Stromal cell of bone marrow (primary cell): Measurements from ENCODE around the gene RPS5.
A peak's percentile ranks its signal among the peaks of the same experiment; 100 is the strongest.
"Not testable (repeated sequence)": the region's sequence is repeated elsewhere in the genome, so short reads cannot be mapped to it uniquely, and the experiment has no call there.

Experiments
- DNase-seq: peaks from one replicate; pipeline ENCODE4 v3.0.0-alpha.2; 2012; ENCODE audit warnings: low read depth

Gene RPS5

DNA sequence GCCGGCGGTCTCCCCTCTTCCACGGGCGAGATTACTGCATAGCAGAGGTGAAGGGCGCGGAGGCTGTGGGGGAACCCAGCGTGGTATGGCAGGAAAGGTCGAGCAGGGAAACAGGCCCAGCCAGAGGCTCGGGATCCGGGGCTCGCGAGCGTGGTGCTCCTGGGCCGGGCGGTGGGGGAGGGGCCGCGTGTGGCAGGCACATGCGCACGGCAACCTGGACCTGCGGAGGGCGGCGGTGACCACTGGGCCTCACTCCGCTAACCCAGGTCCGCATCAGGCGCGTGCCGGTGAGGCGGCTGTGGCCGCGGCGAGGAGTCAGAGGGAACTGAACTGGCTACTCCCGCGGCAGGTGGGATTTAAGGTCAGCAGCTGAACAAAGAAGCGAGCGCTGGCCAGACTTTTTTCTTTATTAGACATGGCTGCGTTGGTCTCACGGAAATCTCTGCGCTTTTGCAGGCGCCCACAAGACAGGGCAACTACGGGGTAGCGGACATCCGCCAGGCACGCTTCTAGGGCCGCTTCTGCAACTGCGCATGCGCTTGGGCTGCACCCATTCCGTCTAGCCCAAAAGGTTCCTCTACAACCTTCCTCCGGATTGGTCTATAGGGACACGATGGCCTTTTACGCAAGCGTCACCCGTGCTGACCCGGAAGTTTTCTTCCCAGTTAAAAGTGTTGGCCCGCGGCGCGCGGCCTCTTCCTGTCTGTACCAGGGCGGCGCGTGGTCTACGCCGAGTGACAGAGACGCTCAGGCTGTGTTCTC is at the start of gene RPS5:
Gene RPS5, plus strand, starts transcription at position 694 of the 762 bp plus-strand sequence. CDS start 869 bp downstream, outside the sequence.
- DNase-seq, result peak; percentile 96

DNA sequence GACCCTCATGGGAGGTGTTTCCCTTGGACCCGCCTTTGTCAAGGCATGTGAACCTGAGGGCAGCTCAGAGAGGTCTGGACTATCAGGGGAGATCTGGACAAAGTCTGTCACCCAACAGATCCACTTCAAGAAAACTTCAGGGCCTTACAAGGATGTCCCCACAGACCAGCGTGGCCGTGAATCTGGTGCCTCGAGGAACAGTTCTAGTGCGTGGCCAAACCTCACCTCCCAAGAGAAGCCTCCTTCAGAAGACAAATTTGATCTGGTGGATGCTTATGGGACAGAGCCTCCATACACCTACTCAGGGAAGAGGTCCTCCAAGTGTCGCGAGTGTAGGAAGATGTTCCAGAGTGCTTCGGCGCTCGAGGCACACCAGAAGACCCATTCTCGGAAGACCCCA is 48.7 kb upstream of the RPS5 start:
- DNase-seq, result no peak

DNA sequence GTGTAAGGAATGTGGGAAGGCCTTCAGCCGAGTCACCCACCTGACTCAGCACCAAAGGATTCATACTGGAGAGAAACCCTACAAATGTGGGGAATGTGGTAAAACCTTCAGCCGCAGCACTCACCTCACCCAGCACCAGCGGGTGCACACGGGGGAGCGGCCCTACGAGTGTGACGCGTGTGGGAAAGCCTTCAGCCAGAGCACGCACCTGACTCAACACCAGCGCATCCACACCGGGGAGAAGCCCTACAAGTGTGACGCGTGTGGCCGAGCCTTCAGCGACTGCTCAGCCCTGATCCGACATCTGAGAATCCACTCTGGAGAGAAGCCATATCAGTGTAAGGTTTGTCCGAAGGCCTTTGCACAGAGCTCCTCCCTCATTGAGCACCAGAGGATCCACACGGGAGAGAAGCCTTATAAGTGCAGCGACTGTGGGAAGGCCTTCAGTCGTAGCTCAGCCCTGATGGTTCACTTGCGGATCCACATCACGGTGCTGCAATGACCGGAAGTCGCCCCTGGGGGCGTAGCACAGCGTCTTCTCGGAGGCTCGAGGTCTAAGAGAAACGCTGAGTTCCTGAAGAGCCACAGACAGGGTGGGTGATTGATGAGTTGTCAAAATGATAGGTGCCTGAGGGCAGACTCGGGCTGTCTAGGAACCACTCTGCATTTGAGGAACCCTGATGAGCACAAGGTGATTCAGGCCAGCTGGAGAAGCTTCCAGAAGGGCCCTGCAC is 48.1 kb upstream of the RPS5 start:
- DNase-seq, result no peak

DNA sequence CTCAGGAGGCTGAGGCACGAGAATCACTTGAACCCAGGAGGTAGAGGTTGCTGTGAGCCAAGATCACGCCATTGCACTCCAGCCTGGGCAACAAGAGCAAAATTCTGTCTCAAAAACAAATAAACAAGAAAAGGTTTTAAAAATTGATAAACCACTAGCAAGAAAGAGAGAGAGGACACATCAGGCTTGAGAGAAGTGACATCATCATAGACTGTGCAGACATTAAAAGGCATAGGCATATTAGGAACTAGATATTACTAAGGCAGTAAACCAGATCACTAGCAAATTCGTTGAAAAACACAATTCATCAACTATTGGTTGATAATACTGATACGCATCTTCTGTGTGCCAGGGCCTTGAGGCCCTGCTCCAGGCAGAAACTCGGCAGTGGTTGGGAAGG is 41.5 kb upstream of the RPS5 start:
- no peak for DNase-seq

DNA sequence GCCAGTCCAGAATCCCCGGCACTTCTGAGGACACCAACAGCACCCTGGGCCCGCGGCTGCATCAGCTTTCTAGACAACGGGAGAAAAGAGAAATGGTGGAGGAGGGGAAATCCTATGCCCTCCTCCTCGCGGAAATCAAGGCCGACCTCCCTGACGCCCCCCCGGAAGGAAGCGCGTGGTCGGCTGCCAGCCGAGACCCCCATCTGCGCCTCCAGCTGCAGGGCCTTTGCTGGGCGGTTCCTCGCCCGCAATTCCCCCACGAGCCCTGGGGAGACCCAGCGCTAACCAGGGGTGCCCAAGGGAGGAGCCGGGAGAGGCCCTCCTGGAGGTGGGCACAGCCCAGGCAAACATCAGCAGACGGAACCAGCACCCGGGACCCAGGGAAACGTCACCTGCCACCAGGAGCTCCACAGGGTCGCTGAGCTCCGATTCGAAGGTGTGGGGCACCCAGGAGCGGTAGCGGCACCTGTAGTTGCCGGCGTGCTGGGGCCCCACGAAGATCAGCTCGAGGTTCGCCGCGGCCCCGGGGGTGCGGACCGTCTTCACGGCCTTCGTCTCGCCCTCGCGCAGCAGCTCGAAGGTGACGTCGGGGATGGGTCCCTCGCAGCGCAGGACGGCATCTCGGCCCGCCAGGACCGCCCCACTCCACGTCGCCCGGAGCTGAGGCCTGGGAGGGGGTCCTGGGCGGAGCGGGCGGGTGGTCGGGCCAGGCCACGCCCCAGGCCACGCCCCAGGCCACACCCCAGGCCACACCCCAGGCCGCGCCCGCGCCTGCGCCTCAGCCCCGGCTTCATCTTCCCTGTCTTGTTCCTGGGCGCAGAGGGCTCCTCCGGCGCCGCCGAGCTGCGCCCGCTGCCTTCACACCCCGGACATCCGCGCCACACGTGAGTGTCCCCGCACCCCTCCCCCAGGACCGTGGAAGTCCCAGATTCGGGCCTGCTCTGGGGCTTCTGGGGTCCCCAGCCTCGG is 39.8 kb upstream of the RPS5 start:
- DNase-seq, result no peak

DNA sequence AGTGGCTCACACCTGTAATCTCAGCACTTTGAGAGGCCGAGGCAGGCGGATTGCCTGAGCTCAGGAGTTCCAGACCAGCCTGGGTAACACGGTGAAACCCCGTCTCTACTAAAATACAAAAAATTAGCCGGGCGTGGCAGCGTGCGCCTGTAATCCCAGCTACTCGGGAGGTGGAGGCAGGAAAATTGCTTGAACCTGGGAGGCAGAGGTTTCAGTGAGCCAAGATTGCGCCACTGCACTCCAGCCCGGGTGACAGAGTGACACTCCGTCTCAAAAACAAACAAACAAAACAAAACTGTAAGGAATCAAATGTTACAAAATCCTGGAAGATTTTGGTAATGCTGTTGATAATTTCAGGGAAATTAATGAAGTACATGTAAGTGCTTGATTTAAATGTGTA is 39.0 kb upstream of the RPS5 start:
- not testable (repeated sequence) for DNase-seq

DNA sequence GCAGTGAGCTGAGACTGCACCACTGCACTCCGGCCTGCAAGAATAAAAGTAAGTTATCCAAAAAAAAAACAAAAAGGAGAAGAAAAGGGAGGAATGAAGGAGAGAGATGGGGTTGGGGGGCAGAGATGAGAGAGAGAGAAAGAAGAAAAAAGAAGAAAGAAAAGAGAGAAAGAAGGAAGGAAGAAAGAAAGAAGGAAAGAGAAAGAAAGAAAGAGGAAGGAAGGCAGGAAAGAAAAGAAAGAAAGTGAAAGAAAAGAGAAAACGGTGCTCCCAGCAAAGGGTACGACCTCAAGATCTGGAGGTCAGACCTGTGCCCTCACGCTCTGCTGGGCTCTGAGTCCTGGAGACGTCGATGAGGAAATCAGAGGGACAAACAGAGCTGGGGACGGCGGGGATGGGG is 37.5 kb upstream of the RPS5 start:
- DNase-seq, result no peak

DNA sequence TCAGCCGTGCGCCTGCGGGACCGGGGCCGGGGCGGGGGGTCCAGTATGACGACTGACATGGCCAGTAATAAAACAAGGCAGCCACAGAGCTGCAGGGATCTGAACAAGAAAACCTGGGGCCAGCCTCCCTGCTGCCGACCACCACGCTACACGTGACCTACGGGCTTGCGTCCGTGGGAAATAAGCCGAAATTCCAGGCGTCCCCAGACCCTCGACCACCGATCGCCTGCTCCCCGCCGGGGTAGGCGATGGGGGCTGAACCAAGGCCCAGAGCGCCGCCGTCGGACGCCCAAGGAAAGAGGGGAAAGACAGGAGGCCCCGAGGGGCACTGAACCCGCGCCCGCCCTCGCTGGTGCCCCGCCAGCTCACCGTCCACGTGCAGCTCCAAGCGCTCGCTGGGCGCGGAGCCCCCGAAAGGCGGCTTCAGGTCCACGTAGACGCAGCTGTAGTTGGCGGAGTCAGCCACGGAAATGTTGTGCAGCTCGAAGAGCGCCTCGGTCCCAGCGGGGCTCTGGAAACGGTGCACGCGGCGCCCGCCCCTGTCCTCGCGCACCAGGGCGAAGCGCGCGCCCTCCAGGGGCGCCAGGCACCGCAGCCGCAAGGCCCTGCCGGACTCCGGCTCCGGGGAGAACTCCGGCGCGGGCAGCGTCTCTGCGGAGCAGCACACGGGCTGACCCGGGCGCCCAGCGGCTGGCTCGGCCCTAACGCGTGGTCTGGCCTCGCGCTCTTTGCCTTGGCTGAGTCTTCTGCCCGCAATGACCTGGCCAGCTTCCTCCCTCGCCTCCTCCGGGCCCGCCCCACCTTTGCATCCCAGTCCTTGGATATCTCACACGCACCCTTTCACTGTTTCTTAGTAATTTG is 36.8 kb upstream of the RPS5 start:
- DNase-seq, result no peak

DNA sequence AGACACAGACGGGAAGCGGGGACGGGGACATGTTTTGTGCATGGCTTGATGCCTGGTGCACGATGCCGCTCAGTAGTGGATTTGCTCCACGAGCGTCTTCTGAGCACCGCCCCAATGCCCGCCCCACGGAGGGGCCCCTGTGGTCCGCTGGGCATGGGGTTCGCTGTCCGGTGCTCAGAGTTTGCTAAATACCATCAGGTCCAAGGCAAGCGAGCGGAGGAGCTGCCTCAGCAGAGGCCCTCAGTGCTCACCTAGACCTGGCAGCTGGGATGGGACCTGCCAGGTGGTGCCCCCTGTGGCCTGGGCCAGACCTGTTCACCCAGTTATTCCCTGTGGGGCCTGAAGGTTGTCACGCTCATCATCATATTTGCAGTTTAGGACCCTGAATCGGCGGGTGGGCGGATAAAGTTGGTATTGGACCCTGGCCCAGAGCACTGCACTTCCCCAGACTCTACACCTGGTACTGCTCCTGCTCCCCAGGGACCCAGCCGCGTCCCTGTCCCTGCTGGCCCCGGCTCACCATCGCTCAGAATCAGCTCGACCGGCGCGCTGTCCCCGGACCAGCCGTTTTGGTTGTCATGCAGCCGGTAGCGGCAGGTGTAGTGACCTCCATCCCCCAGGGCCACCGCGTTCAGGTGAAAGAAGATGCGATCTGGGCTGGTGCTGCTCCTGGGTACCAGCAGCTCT is 36.1 kb upstream of the RPS5 start:
- no peak for DNase-seq

DNA sequence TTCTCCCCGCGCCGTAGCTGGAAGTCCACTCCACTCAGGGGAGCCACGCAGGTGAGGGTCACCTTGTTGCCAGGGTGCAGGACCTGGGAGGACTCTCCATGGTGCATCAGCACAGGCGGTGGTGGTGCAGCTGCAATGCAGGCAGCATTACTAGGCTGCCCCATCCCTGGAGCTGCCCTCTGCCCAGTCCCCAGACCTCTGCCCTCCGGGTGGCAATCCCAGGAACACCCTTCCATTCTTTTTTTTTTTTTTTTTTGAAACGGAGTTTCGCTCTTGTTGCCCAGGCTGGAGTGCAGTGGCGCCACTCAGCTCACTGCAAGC is 35.6 kb upstream of the RPS5 start:
- DNase-seq, result no peak

DNA sequence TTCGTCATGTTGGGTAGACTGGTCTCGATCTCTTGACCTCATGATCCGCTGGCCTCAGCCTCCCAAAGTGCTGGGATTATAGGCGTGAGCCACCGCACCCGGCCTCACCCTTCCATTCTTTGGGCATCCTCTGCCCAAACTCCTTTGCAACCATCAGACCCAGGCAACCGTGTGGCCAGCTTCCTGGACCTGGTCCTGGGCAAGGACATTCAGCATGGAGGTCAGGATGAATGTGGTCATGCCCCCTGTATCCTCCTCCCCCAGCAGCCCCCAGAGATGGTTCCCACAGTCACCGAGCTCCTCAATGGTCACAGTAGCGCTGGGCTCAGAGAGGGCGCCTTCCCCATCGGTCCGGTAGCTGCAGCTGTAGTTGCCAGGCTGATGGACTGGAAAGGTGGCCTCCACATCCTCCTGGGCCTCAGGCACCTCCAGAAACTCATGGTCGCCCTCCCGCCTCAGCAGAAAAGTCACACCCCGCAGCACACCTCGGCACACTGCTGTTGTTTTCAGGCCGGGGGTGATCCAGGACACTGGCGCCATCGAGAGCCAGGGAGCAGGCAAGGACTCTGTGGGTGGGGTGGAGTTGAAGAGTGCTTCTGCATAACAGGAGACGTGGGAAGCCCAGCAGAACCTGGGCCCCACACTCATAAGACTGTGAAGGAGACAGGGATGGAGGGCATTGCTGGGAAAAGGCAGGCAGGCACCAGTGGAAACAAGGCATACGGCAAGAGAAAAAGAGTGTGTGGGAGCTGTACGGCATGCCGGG is 34.9 kb upstream of the RPS5 start:
- DNase-seq, result no peak

DNA sequence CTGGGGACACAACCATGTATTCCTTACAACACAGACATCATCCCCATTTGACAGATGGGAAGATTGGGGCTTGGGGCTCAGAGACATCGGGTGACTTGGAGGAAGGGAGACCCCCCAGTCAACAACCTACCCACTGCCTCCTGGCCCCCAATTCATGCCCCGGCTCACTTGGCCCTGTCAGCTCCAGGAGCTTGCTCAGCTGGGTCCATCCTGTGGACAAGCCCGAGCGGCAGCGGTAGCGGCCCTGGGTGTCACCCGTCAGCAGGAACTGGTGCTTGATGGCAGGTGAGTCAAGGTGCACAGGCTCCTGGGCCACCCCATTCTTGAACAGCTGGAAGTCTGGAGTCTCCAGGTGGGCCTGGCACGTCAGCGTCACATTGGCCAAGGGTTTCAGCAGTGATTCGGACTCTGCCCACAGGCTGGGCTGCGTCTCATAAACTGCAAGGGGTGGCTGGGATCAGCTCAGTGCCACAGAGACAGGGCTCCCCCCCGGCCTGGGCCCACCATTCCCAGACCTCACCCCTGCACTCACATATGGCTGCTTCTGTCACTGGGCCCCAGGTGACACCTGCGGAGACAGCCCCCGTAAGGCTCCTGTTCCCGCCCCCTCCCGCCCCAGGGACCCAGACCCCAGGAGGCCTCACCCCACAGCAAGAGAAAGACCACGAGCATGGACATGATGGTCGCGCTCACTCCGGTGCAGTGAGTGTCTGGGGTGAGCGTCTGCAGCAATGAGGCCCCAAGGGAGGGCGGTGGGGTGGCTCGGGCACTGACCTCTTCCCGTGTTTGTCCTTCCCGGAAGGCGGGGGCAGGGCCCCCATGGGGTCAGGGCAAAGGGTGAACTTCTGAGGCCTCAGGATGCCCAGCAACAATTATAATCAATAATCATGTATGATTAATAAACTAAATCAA is 34.1 kb upstream of the RPS5 start, which contains the start of gene A1BG:
Gene A1BG, minus strand, starts transcription at position 733 of the 912 bp plus-strand sequence. Its CDS starts 55 bp downstream, at position 678.
- DNase-seq, result no peak

DNA sequence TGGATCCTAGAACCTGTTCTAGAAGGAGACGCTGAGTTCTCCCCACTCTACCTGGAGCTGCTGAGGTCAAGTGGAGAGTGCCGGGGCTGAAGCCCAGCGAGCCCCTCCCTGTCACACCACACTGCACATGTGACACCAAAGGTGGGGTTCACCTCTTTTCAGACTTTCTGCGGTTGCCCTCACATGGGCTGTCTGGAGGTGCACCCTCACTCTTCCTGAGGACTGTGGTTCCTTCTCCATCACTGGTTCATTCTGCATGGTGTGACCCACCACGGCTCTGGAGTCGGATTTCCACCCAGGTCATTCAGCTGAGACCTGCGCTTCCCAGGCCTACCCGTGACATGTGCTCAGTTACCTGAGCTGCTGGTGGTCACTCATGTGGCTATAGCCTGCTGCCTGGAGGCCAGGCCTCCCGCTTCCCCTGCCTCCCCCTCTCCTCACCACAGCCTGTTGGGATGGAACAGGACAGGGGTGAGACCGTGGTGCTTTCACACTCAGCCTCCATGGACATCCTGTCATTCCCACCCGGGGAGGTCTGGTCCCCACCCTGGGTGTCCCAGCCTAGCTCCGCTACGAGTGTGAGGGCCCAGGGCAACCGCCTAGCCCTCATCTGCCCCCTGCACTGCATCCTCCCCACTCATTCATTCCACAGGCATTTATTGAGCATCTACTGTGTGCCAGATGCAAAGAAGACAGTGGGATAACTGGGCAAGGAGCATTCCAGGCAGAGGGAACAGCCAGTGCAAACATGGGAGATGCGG is 33.2 kb upstream of the RPS5 start:
- no peak for DNase-seq

DNA sequence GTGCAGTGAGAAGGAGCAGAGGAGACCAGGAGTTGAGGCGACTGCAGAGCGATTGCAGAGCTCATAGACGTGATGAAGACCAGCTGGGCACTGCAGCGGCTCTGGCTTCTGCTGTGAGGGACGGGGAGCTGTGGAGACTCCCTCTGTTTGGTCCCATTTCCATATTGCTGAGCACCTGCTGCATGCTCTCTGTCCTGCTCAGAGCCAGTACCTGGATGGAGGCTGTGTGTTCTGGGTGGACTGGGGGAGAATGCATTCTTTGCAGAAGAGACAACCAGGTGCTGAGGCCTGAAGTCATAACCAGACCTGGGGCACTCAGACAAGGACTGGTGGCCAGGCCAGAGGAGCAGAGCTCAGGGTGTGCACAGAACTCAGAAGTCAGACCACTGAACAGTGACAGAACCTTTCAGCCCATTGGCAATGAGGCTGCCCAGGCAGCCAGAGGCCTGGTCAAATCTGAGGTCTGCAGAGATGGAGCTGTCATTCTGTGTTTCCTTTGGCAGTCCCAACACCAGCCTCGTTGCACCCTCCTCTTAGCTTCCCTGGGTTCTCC is 32.5 kb upstream of the RPS5 start:
- no peak for DNase-seq

DNA sequence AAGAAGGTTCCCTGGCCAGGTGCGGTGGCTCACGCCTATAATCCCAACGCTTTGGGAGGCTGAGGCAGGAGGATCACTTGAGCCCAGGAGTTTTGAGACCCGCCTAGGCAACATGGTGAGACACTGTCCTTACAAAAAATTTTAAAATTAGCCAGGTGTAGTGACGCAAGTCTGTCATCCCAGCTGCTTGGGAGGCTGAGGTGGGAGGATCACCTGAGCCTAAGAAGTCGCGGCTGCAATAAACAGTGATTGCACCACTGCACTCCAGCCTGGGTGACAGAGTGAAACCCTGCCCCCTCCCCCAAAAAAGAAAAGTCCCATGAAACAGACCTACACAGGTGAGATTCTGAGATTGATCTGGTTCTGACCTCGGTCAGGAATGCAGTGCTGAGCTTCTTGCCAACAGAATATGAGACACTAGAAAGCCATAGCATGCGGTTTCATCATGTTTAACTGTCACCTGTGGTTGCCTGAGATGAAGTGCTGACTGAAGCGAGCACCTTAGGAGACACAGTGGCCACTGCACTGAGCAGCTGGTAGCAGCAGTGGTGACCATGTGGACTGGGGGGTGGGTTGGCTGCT is 31.8 kb upstream of the RPS5 start:
- no peak for DNase-seq

DNA sequence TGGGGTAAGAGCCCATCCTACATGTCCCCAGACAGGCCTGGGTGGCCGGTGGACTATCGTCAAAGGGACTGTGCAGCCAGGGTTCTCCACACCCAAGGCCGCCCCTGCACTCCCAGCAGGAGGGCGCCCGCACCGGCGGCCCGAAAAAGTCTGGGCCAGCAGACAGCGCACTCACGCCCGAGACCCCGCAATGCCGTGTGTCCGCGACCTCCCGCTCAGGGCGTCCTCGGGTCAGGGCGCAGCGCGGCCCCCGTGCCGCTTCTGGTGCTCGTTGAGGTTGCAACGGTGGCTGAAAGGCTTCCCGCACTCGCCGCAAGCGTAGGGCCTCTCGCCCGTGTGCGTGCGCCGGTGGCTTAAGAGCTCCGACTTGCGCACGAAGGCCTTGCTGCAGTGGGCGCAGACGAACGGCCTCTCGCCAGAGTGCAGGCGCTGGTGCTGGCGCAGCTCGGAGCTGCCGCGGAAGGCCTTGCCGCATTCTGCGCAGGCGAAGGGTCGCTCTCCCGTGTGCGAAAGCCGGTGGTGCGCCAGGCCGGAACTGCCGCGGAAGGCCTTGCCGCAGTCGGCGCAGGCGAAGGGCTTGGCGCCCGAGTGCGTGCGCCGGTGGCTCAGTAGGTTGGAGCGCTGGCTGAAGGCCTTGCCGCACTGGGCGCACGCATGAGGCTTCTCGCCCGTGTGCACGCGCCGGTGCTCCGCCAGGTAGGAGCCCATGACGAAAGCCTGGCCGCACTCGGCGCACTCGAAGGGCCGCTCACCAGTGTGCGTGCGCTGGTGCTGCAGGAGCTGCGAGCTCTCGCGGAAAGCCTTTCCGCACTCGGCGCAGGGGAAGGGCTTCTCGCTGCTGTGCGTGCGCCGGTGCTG is 30.9 kb upstream of the RPS5 start:
- DNase-seq, result no peak
